ENCODE results near the gene SFXN5. TPM values are rescaled to one million over a fixed set of nuclear protein-coding genes. Genes with fewer than 3 reads are reported as not detected.

Gene SFXN5
- total and polyA plus RNA-seq, 2 of the 8 experiments (the other 6 are each of a cell fraction or from before 2014, with no cell fraction given): 29.3 to 33.1 TPM

GRCh38 chr2:73091164-73091563 lies 19.7 kb upstream of the SFXN5 start:
- no peaks in the 10 kb centered on the region for H3K9me3 ChIP-seq (ENCODE audit: insufficient read depth in 2 of 2, low read depth in 1 of 2, low read length in 1 of 2)
- CTCF ChIA-PET (ENCODE audit: partially characterized antibody): interaction anchor here (1.3 to 6.2 kb wide), 5 partner anchors 16 to 86 kb away, joined by 3 to 38 read pairs (median 5); no protein-coding TSS in a partner anchor
- POLR2A ChIA-PET (ENCODE audit: partially characterized antibody): no interaction called here

More at GRCh38 chr2:73091164-73091563, 19.7 kb upstream of the SFXN5 start:
- Histone ChIP-seq H3K23ac (ENCODE audit: insufficient read length) (no peak overlapping the region), H2AK5ac (ENCODE audit: low read depth, low read length) (no peak overlapping the region), H3K4me2 (ENCODE audit: insufficient read depth in 1 of 2, low read depth in 2 of 2, low read length in 2 of 2) (no peak overlapping the region), H4K20me1 (replicated peaks in 1 of 2; ENCODE audit: control insufficient read depth in 1 of 2, insufficient read depth in 2 of 2, low read length in 2 of 2) (peaks cover 3 to 5% of the 10 kb centered on the region in 2 experiments), H3K4me1 (replicated peaks in 1 of 4; ENCODE audit: control insufficient read depth in 3 of 4, insufficient read depth in 4 of 4, low read length in 3 of 4) (no peaks in the 10 kb centered on the region; a peak in 1 of 7 replicates), H3K14ac (ENCODE audit: insufficient read length) (no peak overlapping the region), H3K36me3 (ENCODE audit: control insufficient read depth in 2 of 4, insufficient read depth in 4 of 4, low read length in 3 of 4) (no peaks in the 10 kb centered on the region), H3K79me2 (ENCODE audit: control insufficient read depth in 1 of 2, insufficient read depth in 2 of 2, low read length in 2 of 2) (no peaks in the 10 kb centered on the region; a peak in 1 of 4 replicates), H3K79me1 (ENCODE audit: low read depth, low read length) (peaks cover 8% of the 10 kb centered on the region), H3K4me3 (ENCODE audit: extremely low read depth in 1 of 4, insufficient read depth in 2 of 4, low read depth in 3 of 4, low read length in 4 of 4) (no peak overlapping the region), H3K56ac (replicated peaks; ENCODE audit: insufficient read length, low read depth, low read length) (no peak overlapping the region), H2BK20ac (ENCODE audit: low read length) (no peak overlapping the region), H2BK15ac (ENCODE audit: low read length) (no peak overlapping the region), H3K9ac (replicated peaks in 1 of 4; ENCODE audit: extremely low read depth in 1 of 4, low read depth in 3 of 4, low read length in 3 of 4) (no peak overlapping the region), H3K4ac (replicated peaks; ENCODE audit: insufficient read length, low read depth, low read length) (no peak overlapping the region), H4K91ac (replicated peaks; ENCODE audit: insufficient read length, low read length) (no peak overlapping the region), H2BK12ac (ENCODE audit: low read depth, low read length) (peak overlapping the region; percentile 39), H3K23me2 (ENCODE audit: low read depth, low read length) (no peaks in the 10 kb centered on the region), H4K5ac (ENCODE audit: insufficient read length, low read depth, low read length) (no peak overlapping the region), H2BK5ac (ENCODE audit: low read depth, low read length) (no peak overlapping the region), H3K27me3 (replicated peaks in 1 of 4; ENCODE audit: control insufficient read depth in 3 of 4, extremely low read depth in 1 of 4, insufficient read depth in 3 of 4, low read length in 3 of 4) (no peaks in the 10 kb centered on the region), H4K8ac (ENCODE audit: extremely low read depth, insufficient read depth, low read length) (no peak overlapping the region), H3K18ac (ENCODE audit: extremely low read depth, low read length) (no peak overlapping the region), H3K27ac (ENCODE audit: low read depth, low read length) (no peak overlapping the region), H2BK120ac (replicated peaks; ENCODE audit: low read depth, low read length) (no peak overlapping the region), H2AFZ (ENCODE audit: low read length) (no peak overlapping the region)
- DNase-seq (ENCODE audit: low read depth in 1 of 2, low spot score in 2 of 2) (no peak), FAIRE-seq (no peak)
- 90% methylated on average over 7 of the region's 7 CpGs; no CpG with 5 or more reads in 1 of the 2 experiments for WGBS, 2 experiments (ENCODE audit: extremely low coverage in 1 of 2, insufficient coverage in 1 of 2, insufficient read length in 1 of 2, insufficient replicate concordance in 2 of 2, low coverage in 1 of 2, low lambda C conversion rate in 2 of 2, missing lambda C conversion rate in 1 of 2)
- TF ChIP-seq ASH2L (IDR thresholded peaks at IDR 0.05; ENCODE audit: low read length) (no peak), NRF1 (IDR thresholded peaks at IDR 0.05; ENCODE audit: low read depth, low read length) (no peak), TEAD4 (IDR thresholded peaks at IDR 0.05; ENCODE audit: low read depth, low read length) (0 out of 2 replicates have a peak, but pooled peaks have one; percentile 6), CBX5 (IDR thresholded peaks at IDR 0.05; ENCODE audit: low read depth, low read length) (no peak), CTCF (IDR thresholded peaks at IDR 0.05; ENCODE audit: control extremely low read depth in 1 of 3, insufficient read depth in 1 of 3, low read depth in 1 of 3, low read length in 3 of 3) (no peak), JUN (IDR thresholded peaks at IDR 0.05; ENCODE audit: low read depth, low read length) (no peak)
- TF ChIP-seq, protein P1, sequence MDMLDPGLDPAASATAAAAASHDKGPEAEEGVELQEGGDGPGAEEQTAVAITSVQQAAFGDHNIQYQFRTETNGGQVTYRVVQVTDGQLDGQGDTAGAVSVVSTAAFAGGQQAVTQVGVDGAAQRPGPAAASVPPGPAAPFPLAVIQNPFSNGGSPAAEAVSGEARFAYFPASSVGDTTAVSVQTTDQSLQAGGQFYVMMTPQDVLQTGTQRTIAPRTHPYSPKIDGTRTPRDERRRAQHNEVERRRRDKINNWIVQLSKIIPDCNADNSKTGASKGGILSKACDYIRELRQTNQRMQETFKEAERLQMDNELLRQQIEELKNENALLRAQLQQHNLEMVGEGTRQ (IDR thresholded peaks at IDR 0.05; ENCODE audit: low read length): no peak
